Stimulated activated memory B cell treated with anti-CD40 and anti-IgM and Interleukin-4, amounts not matched to agents 10 μg/mL and 1 μg/mL and 100 μg/mL, for 72 hours (primary cell): ENCODE data around the gene GLT1D1.

Source experiments
- ATAC-seq: fragments of 150-1000 bp; cut with Tn5 transposase; 2 replicates; pipeline ENCODE4 v1.10.0; 2021
- H3K27ac Mint-ChIP-seq: one replicate; pipeline ENCODE4 v1.8.0; 2022; ENCODE audit warnings: mild to moderate bottlenecking, mixed read lengths
- H3K27me3 Mint-ChIP-seq: one replicate; pipeline ENCODE4 v1.8.0; 2022; ENCODE audit warnings: mixed read lengths
- H3K36me3 Mint-ChIP-seq: one replicate; pipeline ENCODE4 v1.8.0; 2022; ENCODE audit warnings: mixed read lengths
- H3K4me1 Mint-ChIP-seq: one replicate; pipeline ENCODE4 v1.8.0; 2022; ENCODE audit warnings: mixed read lengths
- H3K4me3 Mint-ChIP-seq: one replicate; pipeline ENCODE4 v1.8.0; 2022; ENCODE audit warnings: mild to moderate bottlenecking, moderate library complexity, mixed read lengths
- H3K9me3 Mint-ChIP-seq: one replicate; pipeline ENCODE4 v1.8.0; 2022; ENCODE audit warnings: mixed read lengths

GLT1D1 gene

GRCh38 chr12:128859311-128859710 is 6.0 kb downstream of the GLT1D1 start:
- no peak overlapping the region for H3K4me3 Mint-ChIP-seq
- no peak overlapping the region for H3K27ac Mint-ChIP-seq
- no peak for ATAC-seq
- no peaks in the 10 kb centered on the region for H3K9me3 Mint-ChIP-seq
- H3K4me1 Mint-ChIP-seq = peaks cover 13% of the 10 kb centered on the region
- peaks cover 35% of the 10 kb centered on the region for H3K27me3 Mint-ChIP-seq
- peaks cover 6% of the 10 kb centered on the region for H3K36me3 Mint-ChIP-seq

GRCh38 chr12:128861226-128862016 is 8.1 kb downstream of the GLT1D1 start:
- Mint-ChIP-seq H3K4me1 (peaks cover 3% of the 10 kb centered on the region), H3K4me3 (no peak overlapping the region), H3K36me3 (peaks cover 2% of the 10 kb centered on the region), H3K9me3 (no peaks in the 10 kb centered on the region), H3K27ac (no peak overlapping the region), H3K27me3 (peaks cover 22% of the 10 kb centered on the region)
- ATAC-seq = no peak

GRCh38 chr12:128863957-128864356 is 10.7 kb downstream of the GLT1D1 start:
- ATAC-seq = no peak

GRCh38 chr12:128864516-128865186 is 11.4 kb downstream of the GLT1D1 start:
- Mint-ChIP-seq H3K4me1 (no peaks in the 10 kb centered on the region), H3K9me3 (no peaks in the 10 kb centered on the region), H3K27ac (no peak overlapping the region), H3K4me3 (no peak overlapping the region), H3K27me3 (peaks cover 6% of the 10 kb centered on the region), H3K36me3 (no peaks in the 10 kb centered on the region)
- no peak for ATAC-seq

More at GRCh38 chr12:128863957-128864356, 10.7 kb downstream of the GLT1D1 start:
- H3K9me3 Mint-ChIP-seq = no peaks in the 10 kb centered on the region
- no peak overlapping the region for H3K27ac Mint-ChIP-seq
- H3K36me3 Mint-ChIP-seq = no peaks in the 10 kb centered on the region
- H3K27me3 Mint-ChIP-seq = peaks cover 13% of the 10 kb centered on the region
- no peaks in the 10 kb centered on the region for H3K4me1 Mint-ChIP-seq
- no peak overlapping the region for H3K4me3 Mint-ChIP-seq

- no peak for ATAC-seq
- Mint-ChIP-seq H3K27ac (no peak overlapping the region), H3K4me3 (no peak overlapping the region), H3K9me3 (no peaks in the 10 kb centered on the region), H3K4me1 (no peaks in the 10 kb centered on the region), H3K27me3 (no peaks in the 10 kb centered on the region), H3K36me3 (no peaks in the 10 kb centered on the region)
Measured at GRCh38 chr12:128867466-128867865, 14.2 kb downstream of the GLT1D1 start.

DNA sequence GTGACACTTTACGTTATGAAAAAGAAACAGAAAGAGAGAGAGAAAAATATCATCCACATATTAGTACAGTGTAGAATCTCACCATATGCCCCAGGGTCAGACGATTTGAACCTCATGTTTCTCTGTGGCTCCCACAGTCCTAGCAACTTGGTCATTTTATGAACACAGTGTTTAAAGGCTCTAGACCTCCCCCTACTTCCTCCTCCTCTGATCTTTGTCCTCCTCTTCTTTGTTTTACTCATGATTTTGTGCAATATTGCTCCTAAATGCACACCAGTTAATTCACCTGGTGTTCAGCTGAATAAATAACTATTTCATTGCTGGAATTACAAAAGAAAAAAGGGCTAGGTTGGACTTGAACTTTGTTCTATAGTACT is 18.2 kb downstream of the GLT1D1 start:
- Mint-ChIP-seq H3K4me1 (no peaks in the 10 kb centered on the region), H3K9me3 (peaks cover 6% of the 10 kb centered on the region), H3K4me3 (no peak overlapping the region), H3K27me3 (no peaks in the 10 kb centered on the region), H3K36me3 (peaks cover 6% of the 10 kb centered on the region), H3K27ac (no peak overlapping the region)
- ATAC-seq = no peak

- H3K27me3 Mint-ChIP-seq = no peaks in the 10 kb centered on the region
- no peak for ATAC-seq
- H3K4me1 Mint-ChIP-seq = no peaks in the 10 kb centered on the region
- H3K4me3 Mint-ChIP-seq = no peak overlapping the region
- peaks cover 6% of the 10 kb centered on the region for H3K36me3 Mint-ChIP-seq
- no peak overlapping the region for H3K27ac Mint-ChIP-seq
- peaks cover 6% of the 10 kb centered on the region for H3K9me3 Mint-ChIP-seq
Measured at GRCh38 chr12:128872303-128872702, 19.0 kb downstream of the GLT1D1 start.

DNA sequence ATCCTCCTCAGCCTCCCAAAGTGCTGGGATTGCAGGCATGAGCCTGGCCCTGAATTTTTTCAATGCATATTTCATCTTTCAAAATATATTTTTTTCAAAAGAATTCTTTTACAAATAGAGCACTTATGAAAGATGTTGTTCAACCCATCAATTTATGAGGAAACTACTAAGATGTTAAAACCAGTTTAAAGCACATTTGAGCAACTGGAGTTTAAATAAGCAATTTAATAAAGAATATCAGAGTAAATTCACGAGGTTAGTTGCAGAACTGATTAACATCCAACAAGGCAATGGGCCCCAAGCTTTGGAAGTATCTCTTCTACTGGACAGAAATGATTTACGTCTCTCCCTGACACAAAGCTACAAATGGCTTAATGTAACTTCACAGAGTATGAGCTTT is 23.3 kb downstream of the GLT1D1 start:
- H3K36me3 Mint-ChIP-seq = peaks cover 6% of the 10 kb centered on the region
- no peaks in the 10 kb centered on the region for H3K27me3 Mint-ChIP-seq
- H3K4me1 Mint-ChIP-seq = no peaks in the 10 kb centered on the region
- no peak overlapping the region for H3K27ac Mint-ChIP-seq
- H3K9me3 Mint-ChIP-seq = peaks cover 18% of the 10 kb centered on the region
- H3K4me3 Mint-ChIP-seq = no peak overlapping the region
- ATAC-seq = no peak

DNA sequence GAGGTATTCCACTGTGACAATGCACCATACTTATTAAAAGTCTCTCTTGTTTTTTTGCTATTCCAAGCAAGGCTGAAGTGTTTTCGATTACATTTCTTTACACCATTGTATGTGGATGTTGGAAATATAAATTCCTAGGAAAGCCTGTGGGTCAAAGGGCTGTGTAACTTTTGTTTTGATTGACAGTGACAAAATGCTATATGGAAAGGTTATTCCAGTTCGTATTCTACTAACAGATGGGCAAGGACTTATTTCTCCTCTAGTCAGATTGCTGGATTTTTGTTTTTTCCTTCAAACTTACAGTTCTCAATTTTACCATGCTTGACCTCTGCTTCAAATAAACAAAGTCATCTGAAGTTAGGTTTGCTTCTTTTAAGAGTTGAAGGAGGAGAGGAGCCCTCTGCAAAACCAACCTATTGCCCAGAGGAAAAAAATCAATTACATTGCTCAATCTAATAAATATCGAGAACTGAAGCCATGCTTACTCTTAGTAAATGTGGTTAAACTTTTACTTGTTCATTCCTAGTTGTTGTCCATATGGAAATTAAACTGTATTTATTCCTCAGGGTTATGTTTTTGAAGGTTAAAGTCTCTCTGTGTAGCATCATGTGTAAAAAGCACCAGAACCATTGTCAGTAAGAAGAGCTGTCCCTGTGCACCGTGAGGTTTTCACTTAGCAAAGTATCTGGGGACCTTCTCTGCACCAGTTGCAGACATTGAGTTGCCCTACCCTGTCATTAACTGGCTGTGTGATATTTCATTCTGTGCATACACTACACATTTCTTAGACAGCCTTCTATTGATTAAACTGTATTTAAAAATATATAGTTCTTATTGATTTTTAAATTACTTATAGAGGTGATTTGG is 26.9 kb downstream of the GLT1D1 start:
- Mint-ChIP-seq H3K36me3 (no peaks in the 10 kb centered on the region), H3K27me3 (no peaks in the 10 kb centered on the region), H3K4me1 (no peaks in the 10 kb centered on the region), H3K4me3 (no peak overlapping the region), H3K9me3 (peaks cover 12% of the 10 kb centered on the region), H3K27ac (no peak overlapping the region)
- no peak for ATAC-seq

DNA sequence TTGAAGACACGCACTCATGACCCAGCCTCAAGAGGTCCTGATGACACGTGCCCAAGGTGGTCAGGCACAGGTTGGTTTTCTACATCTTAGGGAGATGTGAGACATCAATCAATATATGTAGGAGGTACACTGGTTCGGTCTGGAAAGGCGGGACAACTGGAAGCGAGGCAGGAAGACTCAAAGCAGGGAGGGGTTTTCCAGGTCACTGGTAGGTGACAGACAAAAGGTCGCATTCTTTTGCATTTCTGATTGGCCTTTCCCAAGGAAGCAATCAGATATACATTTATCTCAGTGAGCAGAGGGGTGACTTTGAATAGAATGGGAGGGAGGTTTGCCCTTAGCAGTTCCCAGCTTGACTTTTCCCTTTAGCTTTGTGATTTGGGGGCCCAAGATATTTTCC is 38.6 kb downstream of the GLT1D1 start:
- Mint-ChIP-seq H3K4me3 (no peak overlapping the region), H3K36me3 (no peaks in the 10 kb centered on the region), H3K4me1 (no peaks in the 10 kb centered on the region)

GRCh38 chr12:128903236-128903635 is 50.0 kb downstream of the GLT1D1 start:
- H3K9me3 Mint-ChIP-seq = no peaks in the 10 kb centered on the region
- no peak overlapping the region for H3K4me3 Mint-ChIP-seq
- H3K27me3 Mint-ChIP-seq = no peaks in the 10 kb centered on the region
- H3K27ac Mint-ChIP-seq = no peak overlapping the region
- H3K4me1 Mint-ChIP-seq = no peaks in the 10 kb centered on the region
- no peaks in the 10 kb centered on the region for H3K36me3 Mint-ChIP-seq
- ATAC-seq = no peak

More for the DNA sequence above, 38.6 kb downstream of the GLT1D1 start:
- no peak overlapping the region for H3K27ac Mint-ChIP-seq
- no peaks in the 10 kb centered on the region for H3K9me3 Mint-ChIP-seq
- H3K27me3 Mint-ChIP-seq = no peaks in the 10 kb centered on the region
- ATAC-seq = no peak

- H3K9me3 Mint-ChIP-seq = no peaks in the 10 kb centered on the region
- no peak for ATAC-seq
- H3K4me1 Mint-ChIP-seq = no peaks in the 10 kb centered on the region
- no peaks in the 10 kb centered on the region for H3K27me3 Mint-ChIP-seq
- H3K36me3 Mint-ChIP-seq = no peaks in the 10 kb centered on the region
- H3K27ac Mint-ChIP-seq = no peak overlapping the region
- H3K4me3 Mint-ChIP-seq = no peak overlapping the region
Measured at GRCh38 chr12:128905003-128905544, 51.8 kb downstream of the GLT1D1 start.

DNA sequence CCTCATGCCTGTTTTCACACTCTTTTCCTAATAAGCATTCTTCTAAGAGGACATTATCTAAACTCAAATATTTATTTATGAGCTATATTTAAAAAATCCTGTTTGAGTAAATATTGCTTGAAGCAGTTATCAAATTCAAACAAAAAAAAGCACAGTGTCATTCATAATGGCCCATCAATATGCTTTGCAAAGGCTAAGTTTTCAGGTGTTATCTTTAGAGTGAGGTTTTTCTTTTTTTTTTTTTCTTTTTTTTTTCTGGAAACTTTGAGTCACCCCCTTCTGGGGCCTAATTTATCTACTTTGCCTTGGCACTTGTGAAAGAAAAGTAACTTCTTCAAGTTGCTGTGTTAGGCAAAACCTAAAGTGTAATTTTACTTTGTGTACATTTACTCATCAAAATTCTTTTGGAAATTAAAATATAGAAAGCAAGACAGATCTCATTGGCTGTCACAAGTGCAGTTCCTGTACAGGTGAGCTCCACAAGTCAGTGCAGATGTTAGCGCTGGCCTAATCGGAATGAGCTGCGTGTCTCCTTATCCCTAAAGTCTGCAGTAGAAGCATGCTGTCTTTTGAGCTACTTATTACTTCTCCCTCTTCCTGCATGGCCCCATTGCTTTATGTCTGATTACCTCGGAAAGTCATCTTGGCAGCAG is 53.3 kb downstream of the GLT1D1 start:
- Mint-ChIP-seq H3K27ac (no peak overlapping the region), H3K4me1 (no peaks in the 10 kb centered on the region), H3K36me3 (no peaks in the 10 kb centered on the region), H3K9me3 (no peaks in the 10 kb centered on the region), H3K4me3 (no peak overlapping the region), H3K27me3 (peaks cover 2% of the 10 kb centered on the region)
- no peak for ATAC-seq

DNA sequence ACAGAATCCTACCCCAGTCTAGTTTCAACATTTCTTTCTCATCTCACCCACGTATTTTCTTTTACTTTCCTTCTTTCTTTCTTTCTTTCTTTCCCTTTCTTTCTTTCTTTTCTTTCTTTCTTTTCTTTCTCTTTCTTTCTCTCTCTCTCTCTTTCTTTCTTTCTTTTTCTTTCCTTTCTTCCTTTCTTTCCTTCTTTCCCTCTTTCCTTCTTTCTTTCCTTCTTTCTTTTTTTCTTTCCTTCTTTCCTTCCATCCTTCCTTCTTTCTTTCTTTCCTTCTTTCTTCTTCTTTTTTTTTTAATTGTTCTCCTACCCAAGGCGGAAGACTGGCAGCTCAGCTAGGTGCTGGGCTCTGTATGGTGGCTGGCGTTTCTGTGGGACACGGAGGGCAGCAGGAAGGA is 55.0 kb downstream of the GLT1D1 start:
- H3K9me3 Mint-ChIP-seq = no peaks in the 10 kb centered on the region
- H3K4me3 Mint-ChIP-seq = no peak overlapping the region
- H3K27me3 Mint-ChIP-seq = peaks cover 8% of the 10 kb centered on the region
- no peak overlapping the region for H3K27ac Mint-ChIP-seq
- no peak for ATAC-seq
- no peaks in the 10 kb centered on the region for H3K36me3 Mint-ChIP-seq
- no peaks in the 10 kb centered on the region for H3K4me1 Mint-ChIP-seq

- Mint-ChIP-seq H3K9me3 (no peaks in the 10 kb centered on the region), H3K4me1 (peaks cover 2% of the 10 kb centered on the region), H3K27me3 (peaks cover 8% of the 10 kb centered on the region), H3K4me3 (no peak overlapping the region), H3K36me3 (no peaks in the 10 kb centered on the region), H3K27ac (no peak overlapping the region)
- ATAC-seq = no peak
Measured at GRCh38 chr12:128909653-128910052, 56.4 kb downstream of the GLT1D1 start.
